Endothelial cell of umbilical vein (primary cell): Measurements from ENCODE around the gene PAXX.
A peak's percentile ranks its signal among the peaks of the same experiment; 100 is the strongest.

Experiments used
- CTCF ChIP-seq, 2 donors: IDR thresholded peaks; 1 replicate in 1 of 2; 2 replicates in 1 of 2; pipeline ENCODE4 v1.5.1; 2011; ENCODE audit warnings: low read length in 2 of 2, mild to moderate bottlenecking in 2 of 2, moderate library complexity in 2 of 2, control low read depth in 1 of 2, inconsistent platforms in 1 of 2, low read depth in 1 of 2; ENCODE audit not compliant: insufficient read depth in 1 of 2; ENCODE audit errors: extremely low read depth in 1 of 2
- EZH2 ChIP-seq: IDR thresholded peaks from 2 replicates; pipeline ENCODE4 v1.6.1; 2012; ENCODE audit warnings: borderline replicate concordance, low read depth, mild to moderate bottlenecking, moderate library complexity, low read length, inconsistent platforms; ENCODE audit not compliant: severe bottlenecking
- FOS ChIP-seq: IDR thresholded peaks from 2 replicates; pipeline ENCODE4 v1.6.1; 2011; ENCODE audit warnings: mild to moderate bottlenecking, low read length, moderate library complexity, borderline replicate concordance; ENCODE audit not compliant: insufficient read depth
- JUN ChIP-seq: IDR thresholded peaks from 2 replicates; pipeline ENCODE4 v1.6.1; 2011; ENCODE audit warnings: borderline replicate concordance, low read depth; ENCODE audit not compliant: insufficient read length, insufficient read depth
- MAX ChIP-seq: IDR thresholded peaks from 2 replicates; pipeline ENCODE4 v1.6.1; 2011; ENCODE audit not compliant: insufficient read depth, insufficient read length
- MYC ChIP-seq: IDR thresholded peaks from one replicate; pipeline ENCODE4 v1.6.1; 2011; ENCODE audit warnings: mild to moderate bottlenecking, low read depth, low read length
- POLR2A ChIP-seq: IDR thresholded peaks from 2 replicates; pipeline ENCODE4 v1.6.1; 2012; ENCODE audit warnings: low read depth, mild to moderate bottlenecking, control low read depth, low read length
- POLR2AphosphoS5 ChIP-seq: IDR thresholded peaks from 2 replicates; pipeline ENCODE4 v1.6.1; 2012; ENCODE audit warnings: low read depth, mild to moderate bottlenecking, control low read depth, low read length, moderate library complexity; ENCODE audit not compliant: insufficient read depth

- TF ChIP-seq CTCF (IDR thresholded peaks at IDR 0.05; ENCODE audit: extremely low read depth in 1 of 2, insufficient read depth in 1 of 2, low read depth in 1 of 2, low read length in 2 of 2) (peak; percentile 99), EZH2 (no peak), POLR2AphosphoS5 (peak; percentile 97), JUN (no peak), POLR2A (peak; percentile 25), FOS (no peak), MAX (peak; percentile 31), MYC (no peak)
These were observed 47.5 kb upstream of the PAXX start, which contains the start of the genes C8G and FBXW5 for GRCh38 chr9:136944519-136945332.
